Spleen (tissue), 7 donors: Measurements from ENCODE around the gene LYRM2.

Experiments used
- POLR2A ChIP-seq, 3 donors: fragments of 450-650 bp; IDR thresholded peaks; one replicate each; pipeline ENCODE4 v1.5.1; 2017; ENCODE audit warnings: antibody characterized with exemption in 3 of 3, mild to moderate bottlenecking in 1 of 3
- POLR2AphosphoS5 ChIP-seq, 3 donors: sonication (generic); formaldehyde crosslinking; IDR thresholded peaks; one replicate each; pipeline ENCODE4 v1.5.1; 2017; ENCODE audit warnings: antibody characterized with exemption in 3 of 3
- TF ChIP-seq, protein P1 (sequence below), 11 experiments: fragments of 200-600 bp in 7 of 11; fragments of 450-650 bp in 4 of 11; sonication (generic) in 4 of 11; IDR thresholded peaks in 8 of 11; conservative IDR thresholded peaks in 3 of 11; 1 replicate in 7 of 11; 2 replicates in 4 of 11; pipeline versions ENCODE4 v1.4.0 to v1.8.0; 2016 to 2021; ENCODE audit warnings: antibody characterized with exemption in 11 of 11, inconsistent platforms in 4 of 11, mild to moderate bottlenecking in 1 of 11
- donor health status: DM: no; HTN: no; CAD: no; lungs with moderate emphysema.
- donor health status: DM: no; HTN: no; CAD: no.
- donor health status: DM: no; HTN: no; CAD: no.

DNA sequence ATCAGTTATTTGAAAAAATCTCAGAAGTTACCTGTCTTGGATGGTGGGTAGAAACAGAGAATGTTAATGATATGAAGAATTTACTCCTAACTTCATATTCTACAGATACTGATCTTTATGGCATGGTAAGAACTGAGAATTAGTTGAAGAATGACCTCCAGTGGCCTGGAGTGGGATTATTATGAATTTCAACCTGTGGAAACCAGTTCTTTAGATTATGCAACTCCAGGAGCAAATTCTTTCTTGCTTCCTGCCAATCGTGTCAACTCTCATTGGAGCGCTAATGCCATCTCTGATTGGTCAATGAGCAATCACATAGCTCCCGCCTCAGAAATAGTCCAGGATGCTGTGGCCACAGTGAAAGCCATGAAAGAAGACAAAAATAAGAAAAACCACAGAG lies 40.6 kb downstream of the LYRM2 start:
- no peak for TF ChIP-seq POLR2AphosphoS5 (IDR thresholded peaks at IDR 0.05)
- TF ChIP-seq, protein P1, sequence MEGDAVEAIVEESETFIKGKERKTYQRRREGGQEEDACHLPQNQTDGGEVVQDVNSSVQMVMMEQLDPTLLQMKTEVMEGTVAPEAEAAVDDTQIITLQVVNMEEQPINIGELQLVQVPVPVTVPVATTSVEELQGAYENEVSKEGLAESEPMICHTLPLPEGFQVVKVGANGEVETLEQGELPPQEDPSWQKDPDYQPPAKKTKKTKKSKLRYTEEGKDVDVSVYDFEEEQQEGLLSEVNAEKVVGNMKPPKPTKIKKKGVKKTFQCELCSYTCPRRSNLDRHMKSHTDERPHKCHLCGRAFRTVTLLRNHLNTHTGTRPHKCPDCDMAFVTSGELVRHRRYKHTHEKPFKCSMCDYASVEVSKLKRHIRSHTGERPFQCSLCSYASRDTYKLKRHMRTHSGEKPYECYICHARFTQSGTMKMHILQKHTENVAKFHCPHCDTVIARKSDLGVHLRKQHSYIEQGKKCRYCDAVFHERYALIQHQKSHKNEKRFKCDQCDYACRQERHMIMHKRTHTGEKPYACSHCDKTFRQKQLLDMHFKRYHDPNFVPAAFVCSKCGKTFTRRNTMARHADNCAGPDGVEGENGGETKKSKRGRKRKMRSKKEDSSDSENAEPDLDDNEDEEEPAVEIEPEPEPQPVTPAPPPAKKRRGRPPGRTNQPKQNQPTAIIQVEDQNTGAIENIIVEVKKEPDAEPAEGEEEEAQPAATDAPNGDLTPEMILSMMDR (IDR thresholded peaks at IDR 0.05 in 8 of 11, conservative IDR thresholded peaks at IDR 0.05 in 3 of 11): no peak
- no peak for TF ChIP-seq POLR2A (IDR thresholded peaks at IDR 0.05)
